GM18526 (cell line): ENCODE results near the gene AFF4.
A peak's percentile ranks its signal among the peaks of the same experiment; 100 is the strongest.

Source experiments
- POLR2A ChIP-seq: IDR thresholded peaks from 3 replicates; pipeline ENCODE4 v1.6.1; 2011; ENCODE audit not compliant: insufficient read length; ENCODE audit errors: extremely low read depth

AFF4 gene

GRCh38 chr5:132873119-132873929 is 90.1 kb downstream of the AFF4 start, which contains the start of gene LEAP2:
LEAP2 (plus strand) TSS chr5:132873668; CDS start chr5:132873695, 27 bp downstream.
- TF ChIP-seq POLR2A: no peak

- peak; percentile 9 for TF ChIP-seq POLR2A
These were observed 90.7 kb downstream of the AFF4 start for GRCh38 chr5:132872788-132873118.

DNA sequence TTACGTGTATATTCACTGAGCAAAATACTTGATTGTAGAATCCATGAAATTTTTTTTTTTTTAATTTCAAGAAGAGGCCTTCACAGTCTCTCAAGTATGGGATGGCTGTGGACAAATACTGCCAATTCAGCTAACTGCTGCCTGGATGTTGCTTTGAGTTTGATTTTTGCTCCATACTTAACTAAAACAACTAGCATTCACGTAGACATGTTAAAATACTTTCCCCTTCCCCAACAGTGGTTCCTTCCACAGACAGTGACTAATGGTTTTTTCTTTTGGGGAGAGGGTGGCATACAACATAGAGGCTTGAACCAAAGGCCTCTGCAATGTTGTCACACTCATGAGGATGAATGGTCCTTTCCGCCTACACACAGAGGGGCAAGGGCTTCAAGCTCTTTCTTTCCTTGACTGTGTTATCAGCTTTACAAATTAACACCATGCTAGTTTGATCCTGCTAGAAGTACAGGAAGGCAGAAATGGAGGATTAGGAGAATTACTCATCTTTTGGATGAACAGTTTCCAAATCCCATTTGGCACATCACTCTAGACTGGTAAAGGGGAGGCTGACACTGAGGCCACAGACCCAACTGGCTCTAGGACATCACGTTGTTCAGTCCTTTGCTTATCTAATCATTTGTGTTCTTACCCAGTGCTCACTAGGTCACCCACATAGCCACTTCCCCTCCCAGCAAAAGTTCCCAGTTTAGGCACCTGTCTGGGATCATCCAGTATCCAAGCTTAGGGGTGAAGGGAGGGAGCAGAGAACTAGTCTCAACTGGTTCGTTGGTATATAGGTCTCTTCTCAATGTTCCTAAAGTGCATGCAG is 91.8 kb downstream of the AFF4 start:
- no peak for TF ChIP-seq POLR2A

DNA sequence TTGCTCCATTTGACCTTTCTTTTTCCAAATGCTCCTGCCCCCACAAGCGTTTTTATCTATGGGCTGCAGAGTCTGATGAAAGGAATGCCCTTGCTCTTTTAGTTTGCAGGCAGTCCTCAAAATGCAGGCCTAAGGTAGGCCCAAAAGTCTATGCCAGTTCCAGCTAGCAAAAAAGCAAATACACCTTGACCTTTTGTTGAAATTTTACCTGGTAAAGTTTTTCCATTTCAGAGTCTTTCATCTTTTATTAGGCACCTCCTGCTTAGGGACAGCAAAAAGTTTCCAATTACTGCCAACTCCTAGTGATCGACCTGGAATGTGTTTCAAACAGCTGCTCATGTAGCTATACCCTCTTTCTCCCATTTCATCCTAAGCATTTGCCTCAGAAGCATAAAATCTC is 92.6 kb downstream of the AFF4 start:
- TF ChIP-seq POLR2A: no peak

- TF ChIP-seq POLR2A: no peak
These were observed 94.7 kb downstream of the AFF4 start for GRCh38 chr5:132868754-132869153.

DNA sequence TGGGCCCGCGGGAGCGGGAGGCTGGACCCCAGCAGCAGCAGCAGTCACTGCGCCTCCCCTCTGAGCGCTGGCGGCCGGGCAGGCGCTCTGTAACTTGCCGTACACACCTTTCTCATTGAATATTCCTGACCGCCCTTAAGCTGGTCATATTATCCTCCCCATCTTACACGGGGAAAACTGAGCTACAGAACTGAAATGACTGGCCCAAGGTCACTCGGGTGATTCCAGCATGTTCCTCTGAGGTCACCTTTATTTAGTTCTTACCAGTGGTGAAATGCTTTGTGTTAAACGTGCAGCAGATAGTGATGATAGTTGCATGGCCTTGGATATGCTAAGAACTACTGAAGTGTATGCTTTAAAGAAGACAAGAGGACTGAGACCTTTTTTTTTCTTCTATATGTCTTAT is 96.4 kb downstream of the AFF4 start:
- TF ChIP-seq POLR2A: no peak

DNA sequence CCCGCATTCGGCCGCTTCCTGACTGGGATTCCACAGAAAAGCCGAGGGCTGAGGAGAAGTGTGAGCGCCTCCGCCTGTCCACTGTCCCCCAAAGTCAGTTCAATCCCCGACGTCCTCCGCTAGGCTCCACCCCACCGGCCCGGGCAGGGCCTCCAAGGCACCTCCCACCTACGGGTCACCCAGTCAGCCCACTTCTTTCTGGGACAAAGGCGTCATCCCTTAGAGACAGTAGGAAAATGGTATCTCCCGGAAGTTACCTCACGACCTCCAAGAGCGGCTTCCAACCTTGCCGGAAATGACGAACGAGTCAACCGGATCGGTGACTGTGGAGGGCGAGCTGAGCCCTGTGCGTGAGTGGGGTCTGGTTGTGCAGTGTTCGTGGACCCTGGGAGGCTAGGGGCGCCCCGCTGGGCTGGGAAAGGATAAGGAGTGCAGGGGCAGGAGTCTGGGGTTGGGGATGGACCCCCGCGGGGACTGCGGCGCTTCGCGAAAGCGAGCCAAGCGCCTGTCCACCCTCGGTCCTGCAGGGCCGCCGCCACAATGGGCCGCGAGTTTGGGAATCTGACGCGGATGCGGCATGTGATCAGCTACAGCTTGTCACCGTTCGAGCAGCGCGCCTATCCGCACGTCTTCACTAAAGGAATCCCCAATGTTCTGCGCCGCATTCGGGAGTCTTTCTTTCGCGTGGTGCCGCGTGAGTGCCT is 96.9 kb downstream of the AFF4 start, which contains the start of the genes GDF9 and UQCRQ:
Gene GDF9 (minus strand): TSS at position 128 of the 704 bp plus-strand sequence. CDS start 1,936 bp downstream, outside the sequence.
Gene UQCRQ (plus strand): TSS at position 301 of the 704 bp plus-strand sequence. CDS start 240 bp downstream, at position 541.
- peak; percentile 93 for TF ChIP-seq POLR2A

GRCh38 chr5:132865668-132866341 is 97.6 kb downstream of the AFF4 start:
- TF ChIP-seq POLR2A: no peak

GRCh38 chr5:132860742-132861141 is 102.7 kb downstream of the AFF4 start:
- no peak for TF ChIP-seq POLR2A

DNA sequence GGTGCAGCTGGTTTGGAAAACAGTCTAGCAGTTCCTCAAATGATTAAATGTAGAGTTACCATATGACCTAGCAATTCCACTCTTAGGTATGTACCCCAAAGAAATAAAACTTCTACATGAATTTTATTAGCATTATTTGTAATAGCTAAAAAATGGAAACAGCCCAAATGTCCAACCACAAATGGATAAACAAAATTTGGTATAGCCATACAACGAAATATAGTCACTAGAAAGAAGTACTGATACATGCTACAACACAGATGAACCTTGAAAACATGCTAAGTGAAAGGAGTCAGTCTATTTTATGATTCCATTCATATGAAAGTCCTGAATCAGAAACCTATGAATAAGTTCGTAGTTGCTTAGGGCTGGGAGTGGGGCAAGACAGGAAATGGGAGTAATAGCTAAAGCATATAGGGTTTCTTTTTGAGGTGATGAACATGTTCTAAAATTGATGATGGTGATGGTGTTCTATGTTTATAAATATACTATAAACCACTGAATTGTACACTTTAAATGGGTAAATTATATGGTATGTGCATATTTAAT is 103.5 kb downstream of the AFF4 start:
- TF ChIP-seq POLR2A: no peak

GRCh38 chr5:132856011-132856410 is 107.4 kb downstream of the AFF4 start:
- TF ChIP-seq POLR2A: no peak

GRCh38 chr5:132854301-132854700 is 109.1 kb downstream of the AFF4 start:
- TF ChIP-seq POLR2A: no peak

GRCh38 chr5:132853790-132854189 is 109.6 kb downstream of the AFF4 start:
- TF ChIP-seq POLR2A: no peak

- TF ChIP-seq POLR2A: no peak
These were observed 110.1 kb downstream of the AFF4 start for GRCh38 chr5:132853323-132853722.
